ENCODE measurements around the gene SMCO2.

The SMCO2 gene

GRCh38 chr12:27467641-27468040, 21.1 kb downstream of the SMCO2 start:
- H3K56ac ChIP-seq (ENCODE audit: low read length) = no peak overlapping the region
- WGBS (ENCODE audit: extremely low coverage, insufficient coverage, low lambda C conversion rate) = no CpG with 5 or more reads among the region's 3 CpGs
- no peak overlapping the region for H3K18ac ChIP-seq (ENCODE audit: low read length)
- H3K4ac ChIP-seq (ENCODE audit: low read depth, low read length) = no peak overlapping the region
- peaks cover under 1% of the 10 kb centered on the region for H3K4me1 ChIP-seq (ENCODE audit: control insufficient read depth, low read depth, low read length)
- H2BK15ac ChIP-seq (replicated peaks; ENCODE audit: low read depth) = no peak overlapping the region
- H2BK120ac ChIP-seq (ENCODE audit: low read depth, low read length) = no peak overlapping the region
- no peak overlapping the region for H4K8ac ChIP-seq (ENCODE audit: low read depth, low read length)
- no peaks in the 10 kb centered on the region for H3K79me2 ChIP-seq (ENCODE audit: control insufficient read depth, insufficient read depth, low read length)
- H3K9ac ChIP-seq (ENCODE audit: low read length) = no peak overlapping the region
- H3K27me3 ChIP-seq (ENCODE audit: insufficient read depth, low read length, poor library complexity) = no peaks in the 10 kb centered on the region
- no peak overlapping the region for H3K23ac ChIP-seq (ENCODE audit: low read length)
- H3K27ac ChIP-seq (ENCODE audit: low read depth, low read length) = no peak overlapping the region
- no peak overlapping the region for H3K4me2 ChIP-seq (ENCODE audit: low read length)
- H4K5ac ChIP-seq (ENCODE audit: low read length) = no peak overlapping the region
- DNase-seq = no peak
- H2BK5ac ChIP-seq (ENCODE audit: low read length) = no peak overlapping the region
- no peaks in the 10 kb centered on the region for H3K79me1 ChIP-seq (ENCODE audit: low read length)
- H3K36me3 ChIP-seq (ENCODE audit: control insufficient read depth, insufficient read depth, low read length) = no peaks in the 10 kb centered on the region
- H2AK5ac ChIP-seq (ENCODE audit: low read length) = no peak overlapping the region
- no peak overlapping the region for H3K4me3 ChIP-seq (ENCODE audit: low read length)

GRCh38 chr12:27468241-27468640, 21.7 kb downstream of the SMCO2 start:
- Histone ChIP-seq H3K4me3 (ENCODE audit: low read length) (no peak overlapping the region), H2BK5ac (ENCODE audit: low read length) (no peak overlapping the region), H3K18ac (ENCODE audit: low read length) (no peak overlapping the region), H3K36me3 (ENCODE audit: control insufficient read depth, insufficient read depth, low read length) (no peaks in the 10 kb centered on the region), H3K79me2 (ENCODE audit: control insufficient read depth, insufficient read depth, low read length) (no peaks in the 10 kb centered on the region), H2BK15ac (replicated peaks; ENCODE audit: low read depth) (no peak overlapping the region), H3K79me1 (ENCODE audit: low read length) (no peaks in the 10 kb centered on the region), H3K4ac (ENCODE audit: low read depth, low read length) (no peak overlapping the region), H4K8ac (ENCODE audit: low read depth, low read length) (no peak overlapping the region), H4K5ac (ENCODE audit: low read length) (no peak overlapping the region), H3K27me3 (ENCODE audit: insufficient read depth, low read length, poor library complexity) (no peaks in the 10 kb centered on the region), H2BK120ac (ENCODE audit: low read depth, low read length) (no peak overlapping the region), H3K9ac (ENCODE audit: low read length) (no peak overlapping the region), H3K4me1 (ENCODE audit: control insufficient read depth, low read depth, low read length) (peaks cover 2% of the 10 kb centered on the region), H3K27ac (ENCODE audit: low read depth, low read length) (no peak overlapping the region), H3K56ac (ENCODE audit: low read length) (no peak overlapping the region), H3K23ac (ENCODE audit: low read length) (no peak overlapping the region), H3K4me2 (ENCODE audit: low read length) (no peak overlapping the region), H2AK5ac (ENCODE audit: low read length) (no peak overlapping the region)
- no CpG with 5 or more reads among the region's 2 CpGs for WGBS (ENCODE audit: extremely low coverage, insufficient coverage, low lambda C conversion rate)
- DNase-seq = no peak

- Histone ChIP-seq H3K27ac (ENCODE audit: low read depth, low read length) (no peak overlapping the region), H3K27me3 (ENCODE audit: insufficient read depth, low read length, poor library complexity) (no peaks in the 10 kb centered on the region), H3K4me3 (ENCODE audit: low read length) (no peak overlapping the region), H3K79me2 (ENCODE audit: control insufficient read depth, insufficient read depth, low read length) (no peaks in the 10 kb centered on the region), H2AK5ac (ENCODE audit: low read length) (no peak overlapping the region), H2BK120ac (ENCODE audit: low read depth, low read length) (no peak overlapping the region), H3K18ac (ENCODE audit: low read length) (no peak overlapping the region), H3K9ac (ENCODE audit: low read length) (no peak overlapping the region), H3K4me1 (ENCODE audit: control insufficient read depth, low read depth, low read length) (peaks cover 2% of the 10 kb centered on the region), H3K4me2 (ENCODE audit: low read length) (no peak overlapping the region), H4K5ac (ENCODE audit: low read length) (no peak overlapping the region), H3K36me3 (ENCODE audit: control insufficient read depth, insufficient read depth, low read length) (no peaks in the 10 kb centered on the region), H2BK5ac (ENCODE audit: low read length) (no peak overlapping the region), H3K56ac (ENCODE audit: low read length) (no peak overlapping the region), H3K79me1 (ENCODE audit: low read length) (no peaks in the 10 kb centered on the region), H4K8ac (ENCODE audit: low read depth, low read length) (no peak overlapping the region), H3K23ac (ENCODE audit: low read length) (no peak overlapping the region), H3K4ac (ENCODE audit: low read depth, low read length) (no peak overlapping the region), H2BK15ac (replicated peaks; ENCODE audit: low read depth) (no peak overlapping the region)
- whole genome bisulfite sequencing (ENCODE audit: extremely low coverage, insufficient coverage, low lambda C conversion rate) = no CpG with 5 or more reads among the region's 1 CpG
- DNase-seq = no peak
These were observed 22.7 kb downstream of the SMCO2 start for GRCh38 chr12:27469176-27469736.

GRCh38 chr12:27472604-27473003, 26.1 kb downstream of the SMCO2 start:
- Histone ChIP-seq H3K36me3 (ENCODE audit: control insufficient read depth, insufficient read depth, low read length) (no peaks in the 10 kb centered on the region), H2BK5ac (ENCODE audit: low read length) (no peak overlapping the region), H3K4ac (ENCODE audit: low read depth, low read length) (no peak overlapping the region), H4K8ac (ENCODE audit: low read depth, low read length) (no peak overlapping the region), H3K27ac (ENCODE audit: low read depth, low read length) (no peak overlapping the region), H2BK15ac (replicated peaks; ENCODE audit: low read depth) (no peak overlapping the region), H3K4me2 (ENCODE audit: low read length) (no peak overlapping the region), H3K9ac (ENCODE audit: low read length) (no peak overlapping the region), H3K18ac (ENCODE audit: low read length) (no peak overlapping the region), H4K5ac (ENCODE audit: low read length) (no peak overlapping the region), H3K56ac (ENCODE audit: low read length) (no peak overlapping the region), H3K4me1 (ENCODE audit: control insufficient read depth, low read depth, low read length) (peaks cover 2% of the 10 kb centered on the region), H3K79me1 (ENCODE audit: low read length) (no peaks in the 10 kb centered on the region), H3K23ac (ENCODE audit: low read length) (no peak overlapping the region), H3K4me3 (ENCODE audit: low read length) (no peak overlapping the region), H2AK5ac (ENCODE audit: low read length) (no peak overlapping the region), H3K27me3 (ENCODE audit: insufficient read depth, low read length, poor library complexity) (no peaks in the 10 kb centered on the region), H3K79me2 (ENCODE audit: control insufficient read depth, insufficient read depth, low read length) (no peaks in the 10 kb centered on the region), H2BK120ac (ENCODE audit: low read depth, low read length) (no peak overlapping the region)
- WGBS (ENCODE audit: extremely low coverage, insufficient coverage, low lambda C conversion rate) = no CpG with 5 or more reads among the region's 4 CpGs
- DNase-seq = no peak

GRCh38 chr12:27474344-27474743, 27.8 kb downstream of the SMCO2 start:
- no peaks in the 10 kb centered on the region for H3K36me3 ChIP-seq (ENCODE audit: control insufficient read depth, insufficient read depth, low read length)
- no CpG with 5 or more reads among the region's 3 CpGs for WGBS (ENCODE audit: extremely low coverage, insufficient coverage, low lambda C conversion rate)

GRCh38 chr12:27477049-27477448, 30.5 kb downstream of the SMCO2 start:
- no peak overlapping the region for H3K27ac ChIP-seq (ENCODE audit: low read depth, low read length)
- no peak overlapping the region for H3K4ac ChIP-seq (ENCODE audit: low read depth, low read length)
- H3K9ac ChIP-seq (ENCODE audit: low read length) = no peak overlapping the region
- H3K27me3 ChIP-seq (ENCODE audit: insufficient read depth, low read length, poor library complexity) = no peaks in the 10 kb centered on the region
- no peak overlapping the region for H3K4me2 ChIP-seq (ENCODE audit: low read length)
- no peaks in the 10 kb centered on the region for H3K79me1 ChIP-seq (ENCODE audit: low read length)
- no peak overlapping the region for H3K18ac ChIP-seq (ENCODE audit: low read length)
- no peak overlapping the region for H2BK15ac ChIP-seq (replicated peaks; ENCODE audit: low read depth)
- H2BK120ac ChIP-seq (ENCODE audit: low read depth, low read length) = no peak overlapping the region
- no peaks in the 10 kb centered on the region for H3K79me2 ChIP-seq (ENCODE audit: control insufficient read depth, insufficient read depth, low read length)
- H2BK5ac ChIP-seq (ENCODE audit: low read length) = no peak overlapping the region
- no peak overlapping the region for H2AK5ac ChIP-seq (ENCODE audit: low read length)
- no peaks in the 10 kb centered on the region for H3K36me3 ChIP-seq (ENCODE audit: control insufficient read depth, insufficient read depth, low read length)
- DNase-seq = no peak
- no peak overlapping the region for H3K23ac ChIP-seq (ENCODE audit: low read length)
- H3K4me1 ChIP-seq (ENCODE audit: control insufficient read depth, low read depth, low read length) = peaks cover 2% of the 10 kb centered on the region
- H4K8ac ChIP-seq (ENCODE audit: low read depth, low read length) = no peak overlapping the region
- H4K5ac ChIP-seq (ENCODE audit: low read length) = no peak overlapping the region
- no peak overlapping the region for H3K4me3 ChIP-seq (ENCODE audit: low read length)
- no peak overlapping the region for H3K56ac ChIP-seq (ENCODE audit: low read length)

More at GRCh38 chr12:27474344-27474743, 27.8 kb downstream of the SMCO2 start:
- H3K4me3 ChIP-seq (ENCODE audit: low read length) = no peak overlapping the region
- H4K8ac ChIP-seq (ENCODE audit: low read depth, low read length) = no peak overlapping the region
- no peak overlapping the region for H3K4ac ChIP-seq (ENCODE audit: low read depth, low read length)
- no peak overlapping the region for H3K56ac ChIP-seq (ENCODE audit: low read length)
- H2BK15ac ChIP-seq (replicated peaks; ENCODE audit: low read depth) = no peak overlapping the region
- no peak overlapping the region for H2BK5ac ChIP-seq (ENCODE audit: low read length)
- H3K79me2 ChIP-seq (ENCODE audit: control insufficient read depth, insufficient read depth, low read length) = no peaks in the 10 kb centered on the region
- H2BK120ac ChIP-seq (ENCODE audit: low read depth, low read length) = no peak overlapping the region
- H3K18ac ChIP-seq (ENCODE audit: low read length) = no peak overlapping the region
- no peak overlapping the region for H2AK5ac ChIP-seq (ENCODE audit: low read length)
- DNase-seq = no peak
- H4K5ac ChIP-seq (ENCODE audit: low read length) = no peak overlapping the region
- no peak overlapping the region for H3K27ac ChIP-seq (ENCODE audit: low read depth, low read length)
- H3K4me2 ChIP-seq (ENCODE audit: low read length) = no peak overlapping the region
- no peak overlapping the region for H3K9ac ChIP-seq (ENCODE audit: low read length)
- no peak overlapping the region for H3K23ac ChIP-seq (ENCODE audit: low read length)
- H3K27me3 ChIP-seq (ENCODE audit: insufficient read depth, low read length, poor library complexity) = no peaks in the 10 kb centered on the region
- no peaks in the 10 kb centered on the region for H3K79me1 ChIP-seq (ENCODE audit: low read length)
- H3K4me1 ChIP-seq (ENCODE audit: control insufficient read depth, low read depth, low read length) = peaks cover 2% of the 10 kb centered on the region
